NCI-H446 (cell line): Measurements from ENCODE around the gene PSMD7.

ENCODE experiments used
- DNase-seq, 2 experiments: peaks; one replicate each; lab custom pipeline; 2025; lab: John Stamatoyannopoulos, UW

The PSMD7 gene

DNA sequence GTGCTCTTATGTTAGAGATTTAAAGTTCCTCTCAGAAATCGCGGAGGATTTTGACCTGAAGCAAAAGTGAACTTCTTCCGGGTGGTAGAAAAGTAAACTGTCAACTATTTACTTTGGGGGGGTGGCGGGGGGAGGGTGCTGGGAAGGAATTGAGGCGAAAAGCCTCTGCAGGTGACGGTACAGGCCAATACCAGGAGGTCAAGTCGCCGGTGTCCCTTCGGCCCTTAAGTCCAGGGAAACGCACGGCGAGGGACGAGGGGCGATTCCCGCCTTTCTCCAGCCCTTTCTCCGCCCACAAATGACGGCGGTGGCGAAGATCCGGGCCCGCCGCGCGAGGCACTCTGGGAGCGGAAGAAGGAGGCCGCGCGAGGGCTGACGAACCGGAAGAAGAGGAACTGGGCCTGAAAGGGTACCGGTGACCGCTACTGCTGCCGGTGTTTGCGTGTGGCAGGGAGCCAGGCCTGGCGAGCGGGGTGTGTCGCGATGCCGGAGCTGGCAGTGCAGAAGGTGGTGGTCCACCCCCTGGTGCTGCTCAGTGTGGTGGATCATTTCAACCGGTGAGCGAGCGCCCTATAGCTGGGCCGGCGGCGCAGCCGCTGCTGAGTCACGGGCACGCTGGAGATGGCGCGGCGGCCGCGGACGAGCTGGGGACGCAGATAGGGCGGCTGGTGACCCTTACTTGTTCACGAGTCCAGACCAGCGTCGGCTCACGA, at the start of gene PSMD7:
TSS of gene PSMD7 (plus strand) at position 383 of the 713 bp plus-strand sequence. CDS start at position 484, 101 bp downstream.
- peak; percentile 56 to 85 for DNase-seq

DNA sequence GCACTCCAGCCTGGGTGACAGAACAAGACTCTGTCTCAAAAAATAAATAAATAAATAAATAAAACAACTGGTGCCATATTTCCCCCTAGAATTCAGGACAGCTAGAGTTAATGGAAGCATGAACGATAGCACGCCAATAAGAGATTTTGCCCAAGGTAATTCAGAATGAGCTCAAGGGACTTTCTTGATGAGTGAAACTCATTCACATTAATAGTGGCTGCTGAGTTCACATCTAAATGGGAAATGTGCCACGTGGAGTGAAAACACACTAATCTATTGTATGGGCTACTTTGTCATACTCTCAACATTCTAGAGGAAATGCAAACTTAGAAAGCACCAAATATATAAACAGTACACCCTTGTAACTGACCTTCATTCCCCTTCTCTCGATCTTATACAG, 47.4 kb upstream of the PSMD7 start:
- no peak for DNase-seq

GRCh38 chr16:74249846-74250245, 46.8 kb upstream of the PSMD7 start:
- DNase-seq, result no peak

DNA sequence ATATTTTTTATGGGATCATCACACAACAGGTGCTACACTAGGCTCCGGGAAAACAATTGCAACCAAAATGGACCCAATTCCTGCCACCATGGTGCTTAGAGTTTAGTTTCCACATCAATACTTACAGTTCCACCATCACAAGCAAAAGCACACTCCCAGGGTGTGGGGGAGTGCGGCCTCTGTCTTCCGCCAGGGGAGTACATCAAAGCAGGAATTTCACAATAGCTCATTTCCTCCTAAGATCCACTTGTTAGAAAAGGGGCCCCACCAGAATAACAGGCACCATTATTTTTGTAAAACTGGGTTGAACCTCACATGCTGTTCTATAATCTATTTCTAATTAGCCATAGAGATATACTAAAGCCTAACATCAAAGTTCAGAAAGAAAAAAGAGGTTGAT, 44.3 kb upstream of the PSMD7 start:
- DNase-seq, result no peak

DNA sequence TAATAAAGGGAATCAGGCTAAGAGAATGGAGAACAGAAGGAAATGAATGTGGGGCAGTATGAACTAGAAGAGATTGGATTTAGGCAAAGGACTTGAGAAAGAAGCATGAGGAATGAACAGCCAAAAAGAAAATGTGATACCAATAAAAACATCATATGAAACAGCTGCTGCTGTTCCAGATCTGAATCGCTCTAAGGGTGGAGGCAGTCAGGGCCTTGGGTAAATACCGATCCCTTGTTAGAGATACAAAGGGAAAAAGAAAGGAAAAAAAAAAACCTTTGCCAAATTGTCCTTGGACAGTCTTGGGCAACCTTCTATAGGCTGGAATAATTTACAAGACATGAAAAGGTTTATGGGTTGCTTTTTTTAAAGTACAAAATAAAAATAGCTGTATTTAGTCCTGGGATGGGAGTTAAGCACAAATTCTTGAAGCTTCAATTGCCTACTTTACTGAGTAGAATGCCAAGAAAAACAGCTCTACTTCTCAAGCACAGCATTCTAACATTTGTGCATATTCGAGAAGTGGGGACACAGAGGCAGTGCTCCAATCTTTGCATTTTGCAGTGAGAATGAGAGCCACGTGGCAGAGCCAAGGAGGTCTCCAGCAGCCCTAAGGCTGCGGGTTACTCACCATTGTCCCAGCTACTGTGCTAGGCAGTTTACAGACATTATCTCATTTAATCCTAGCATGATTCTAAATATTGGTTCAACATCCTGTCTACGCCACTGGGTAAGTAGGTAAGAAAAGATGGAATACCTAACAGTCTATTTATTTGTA, 43.3 kb upstream of the PSMD7 start:
- no peak for DNase-seq

GRCh38 chr16:74257061-74257460, 39.6 kb upstream of the PSMD7 start:
- no peak for DNase-seq

DNA sequence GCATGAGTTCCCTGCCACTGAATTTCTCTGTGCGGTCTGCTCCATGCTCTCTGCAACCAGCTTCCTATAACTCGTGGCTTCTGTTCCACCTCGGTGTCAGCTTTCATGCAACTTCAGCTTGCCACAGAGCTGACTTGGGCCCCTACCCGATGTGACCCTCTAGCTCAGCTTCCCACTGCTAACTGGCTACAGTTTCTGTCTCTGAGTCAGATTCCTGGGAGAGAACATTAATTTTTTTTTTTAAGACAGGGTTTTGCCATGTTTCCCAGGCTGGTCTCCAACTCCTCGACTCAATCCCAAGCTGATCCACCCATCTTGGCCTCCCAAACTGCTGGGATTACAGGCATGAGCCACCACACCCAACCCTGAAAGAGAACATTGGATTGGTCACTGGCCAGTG, 35.5 kb upstream of the PSMD7 start:
- no peak for DNase-seq

- no peak for DNase-seq
Observed at GRCh38 chr16:74264811-74265210, 31.8 kb upstream of the PSMD7 start.

DNA sequence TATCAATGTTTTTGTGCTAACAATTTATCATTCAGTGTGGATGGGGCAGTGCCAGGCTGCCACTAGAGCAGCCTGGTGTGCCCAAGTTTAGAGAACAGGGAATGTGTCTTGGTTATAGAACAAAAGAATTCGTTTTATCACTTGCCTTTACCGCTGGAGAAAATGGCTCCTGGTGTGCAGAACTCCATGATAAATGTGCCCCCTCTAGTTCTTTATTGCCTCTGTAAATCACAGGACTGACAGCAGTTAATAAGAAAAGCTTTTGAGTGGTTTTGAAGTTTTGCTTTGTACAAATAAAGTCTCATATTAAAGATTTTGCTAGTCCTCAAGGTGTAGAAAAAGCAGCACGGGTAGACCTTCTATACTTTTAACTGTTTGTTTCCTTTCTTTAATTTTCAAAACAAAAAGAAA, 28.2 kb upstream of the PSMD7 start:
- no peak for DNase-seq

GRCh38 chr16:74271872-74272271, 24.7 kb upstream of the PSMD7 start:
- DNase-seq, result no peak

DNA sequence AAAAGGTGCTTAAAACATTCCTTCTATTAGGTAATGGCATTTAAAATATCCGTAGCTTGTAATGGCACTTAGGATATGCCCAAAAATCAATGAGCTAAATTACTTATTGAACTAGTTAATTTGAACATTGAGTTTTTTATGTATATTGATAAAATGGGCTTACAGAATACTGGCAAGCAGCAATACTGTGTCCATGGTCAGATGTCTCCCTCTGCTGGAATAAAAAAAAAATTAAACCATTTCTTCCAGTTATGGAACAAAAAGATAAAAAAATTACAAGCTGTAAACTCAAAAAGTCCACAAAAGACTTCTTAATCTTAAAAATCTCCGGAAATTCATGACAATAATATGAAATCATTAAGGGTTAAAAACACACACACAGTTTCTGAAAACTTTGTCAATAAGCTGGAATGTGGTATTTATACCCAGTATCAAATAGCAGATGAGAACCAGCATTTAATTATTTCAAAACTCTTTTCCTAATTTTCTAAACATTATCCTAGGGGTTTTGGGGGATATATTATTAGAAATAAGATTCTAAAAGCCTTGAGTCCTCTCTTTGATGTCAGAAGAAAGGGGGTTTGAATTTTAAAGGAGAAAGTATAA, 21.5 kb upstream of the PSMD7 start:
- DNase-seq, result peak; percentile 5 to 16

- no peak for DNase-seq
Observed at GRCh38 chr16:74275711-74276110, 20.9 kb upstream of the PSMD7 start.

DNA sequence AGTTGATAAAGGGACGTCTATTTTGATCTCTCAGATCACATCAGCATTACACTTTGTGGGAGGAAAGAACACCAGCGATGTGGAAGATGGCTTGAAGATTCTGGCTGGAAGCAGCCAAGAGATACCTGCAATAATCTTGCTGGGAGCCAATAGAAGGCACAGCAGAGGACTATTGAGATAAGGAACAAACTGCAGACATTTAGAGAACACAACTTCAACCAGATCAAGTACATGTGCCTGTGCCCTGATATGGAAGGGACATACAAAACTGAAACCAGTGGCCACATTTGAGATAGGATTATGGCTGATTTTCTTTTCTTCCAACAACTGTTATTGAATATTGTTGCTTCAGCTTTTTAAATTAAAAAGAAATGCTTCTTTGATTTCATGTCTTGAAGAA, 18.6 kb upstream of the PSMD7 start:
- no peak for DNase-seq

- DNase-seq, result no peak
Observed at GRCh38 chr16:74279266-74279665, 17.3 kb upstream of the PSMD7 start.

- no peak for DNase-seq
Observed at GRCh38 chr16:74279805-74280204, 16.8 kb upstream of the PSMD7 start.

DNA sequence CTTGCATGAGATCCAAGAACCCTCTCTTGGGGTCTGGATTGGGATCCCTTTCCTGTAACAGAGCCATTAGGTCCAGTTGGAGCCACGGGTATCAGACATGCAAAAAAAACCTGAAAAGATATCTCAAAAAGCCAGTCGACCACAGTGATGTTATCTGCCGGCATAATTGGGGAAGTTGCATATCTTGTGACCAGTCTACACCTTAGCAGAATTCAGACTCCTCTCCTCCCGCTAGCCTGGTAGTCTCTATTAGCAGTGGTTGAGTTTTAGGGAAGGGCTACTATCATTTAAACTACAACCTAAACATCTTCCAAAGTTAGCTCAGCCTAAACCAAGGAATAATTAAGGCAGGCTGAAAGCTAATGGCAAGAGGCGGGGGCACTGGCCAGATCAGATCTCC, 16.2 kb upstream of the PSMD7 start:
- DNase-seq, result no peak

DNA sequence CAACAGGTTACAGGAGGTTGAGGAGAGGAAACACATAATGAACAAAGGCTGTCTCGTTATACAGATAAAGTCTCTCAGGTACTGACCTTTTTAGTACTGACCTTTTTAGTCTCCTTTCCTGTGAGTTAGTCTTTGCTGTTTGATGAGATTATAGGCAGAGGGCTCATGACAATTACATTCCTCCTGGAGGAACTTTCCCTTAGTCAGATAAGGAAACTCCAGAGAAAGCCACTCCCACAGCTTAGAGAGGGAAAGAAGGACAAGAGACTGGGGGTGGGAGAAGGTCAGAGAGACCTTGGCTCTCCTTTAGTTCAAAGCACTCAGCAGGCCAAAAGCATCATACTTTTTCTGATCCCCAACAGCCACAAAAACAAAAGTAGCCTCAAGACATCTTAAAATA, 15.3 kb upstream of the PSMD7 start:
- no peak for DNase-seq

DNA sequence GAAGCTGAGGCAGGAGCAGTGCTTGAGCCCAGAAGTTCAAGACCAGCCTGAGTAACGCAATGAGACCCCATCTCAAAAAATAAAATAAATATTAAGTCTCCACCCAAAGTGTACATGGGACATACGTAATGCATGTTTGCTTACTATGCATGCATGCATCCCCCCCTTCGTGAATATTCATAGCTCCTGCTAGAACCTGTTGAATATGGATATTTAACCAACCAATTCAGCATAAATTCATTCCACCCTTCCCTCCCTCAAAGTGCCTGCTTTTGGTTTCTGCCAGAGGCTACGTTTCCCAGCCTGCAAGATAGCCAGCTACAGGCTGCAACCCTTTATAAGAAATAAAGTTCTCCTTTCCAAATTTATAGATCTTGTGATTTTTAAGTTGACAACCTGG, 12.9 kb upstream of the PSMD7 start:
- no peak for DNase-seq

DNA sequence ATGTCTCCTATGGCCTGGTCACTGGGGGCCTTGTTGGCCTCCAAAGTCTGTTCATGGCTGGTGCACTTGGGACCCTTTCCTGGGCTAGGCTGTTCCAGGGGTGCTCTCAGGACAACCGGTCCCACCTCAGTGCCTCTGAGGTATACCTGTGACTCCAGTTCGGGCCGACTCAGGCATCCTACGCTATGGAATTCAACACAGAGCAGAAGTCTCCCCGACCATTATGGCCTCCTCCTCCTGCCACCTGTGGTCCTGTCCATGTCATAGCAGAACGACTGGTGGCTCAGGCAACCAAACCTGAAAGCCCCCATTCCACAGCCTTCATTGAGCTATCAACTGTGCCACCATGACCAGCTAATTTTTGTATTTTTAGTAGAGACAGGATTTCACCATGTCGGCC, 8.5 kb upstream of the PSMD7 start:
- DNase-seq, result no peak

DNA sequence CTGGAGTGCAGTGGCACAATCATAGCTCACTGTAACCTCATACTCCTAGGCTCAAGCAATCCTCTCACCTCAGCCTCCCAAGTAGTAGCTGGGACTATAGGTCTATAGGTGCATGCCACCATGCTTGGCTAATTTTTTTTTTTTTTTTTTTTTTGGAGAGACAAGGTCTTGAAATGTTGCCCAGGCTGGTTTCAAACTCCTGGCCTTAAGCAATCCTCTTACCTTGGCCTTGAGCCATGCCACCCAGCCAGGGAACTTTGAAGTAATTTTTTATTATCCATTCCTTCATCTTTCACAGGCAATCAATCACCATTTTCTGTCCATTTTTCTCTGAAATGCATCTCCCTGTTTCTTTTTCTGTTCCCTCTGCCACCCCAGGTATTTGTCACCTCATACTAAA, 6.3 kb upstream of the PSMD7 start:
- DNase-seq, result no peak

GRCh38 chr16:74291176-74291575, 5.4 kb upstream of the PSMD7 start:
- DNase-seq, result no peak

GRCh38 chr16:74291577-74292208, 4.9 kb upstream of the PSMD7 start:
- peak; percentile 34 to 71 for DNase-seq

- DNase-seq, result no peak
Observed at GRCh38 chr16:74296104-74296431, 546 bp upstream of the PSMD7 start.
